Loucy (cell line): Measurements from ENCODE around the gene CABP5.

ENCODE experiments used
- H2AFZ ChIP-seq: fragments of 200-600 bp; sonication (generic); 2 replicates; pipeline ENCODE4 v1.6.0; 2016; ENCODE audit warnings: antibody characterized with exemption, mild to moderate bottlenecking, low read length, moderate library complexity
- H3F3A ChIP-seq: fragments of 200-600 bp; 2 replicates; pipeline ENCODE4 v1.6.0; 2016; ENCODE audit warnings: antibody characterized with exemption, low read depth, mild to moderate bottlenecking
- H3K27me3 ChIP-seq: fragments of 200-600 bp; sonication (generic); 2 replicates; pipeline ENCODE4 v1.6.1; 2014; ENCODE audit warnings: low read length, mild to moderate bottlenecking; ENCODE audit not compliant: insufficient read depth, poor library complexity, severe bottlenecking
- H3K36me3 ChIP-seq: fragments of 200-600 bp; sonication (generic); 2 replicates; pipeline ENCODE4 v1.6.1; 2016; ENCODE audit warnings: low read length; ENCODE audit not compliant: insufficient read depth
- H3K4me1 ChIP-seq: fragments of 200-600 bp; sonication (generic); 2 replicates; pipeline ENCODE4 v1.5.1; 2014; ENCODE audit warnings: low read length, mild to moderate bottlenecking; ENCODE audit not compliant: insufficient read depth, poor library complexity, severe bottlenecking
- H3K4me2 ChIP-seq: fragments of 200-600 bp; sonication (generic); 2 replicates; pipeline ENCODE4 v1.6.0; 2014; ENCODE audit warnings: antibody characterized with exemption, low read length, low read depth, mild to moderate bottlenecking; ENCODE audit not compliant: poor library complexity, severe bottlenecking
- H3K4me3 ChIP-seq: fragments of 200-600 bp; sonication (generic); 2 replicates; pipeline ENCODE4 v1.5.1; 2014; ENCODE audit warnings: low read length, mild to moderate bottlenecking, mixed read lengths; ENCODE audit not compliant: poor library complexity, severe bottlenecking
- H3K79me2 ChIP-seq: fragments of 200-600 bp; sonication (generic); 2 replicates; pipeline ENCODE4 v1.6.1; 2014; ENCODE audit warnings: low read length; ENCODE audit not compliant: insufficient read depth
- H3K9ac ChIP-seq: fragments of 200-600 bp; sonication (generic); 2 replicates; pipeline ENCODE4 v1.6.0; 2014; ENCODE audit warnings: mild to moderate bottlenecking, low read depth, low read length, moderate library complexity; ENCODE audit not compliant: poor library complexity, severe bottlenecking
- H3K9me2 ChIP-seq: fragments of 200-600 bp; sonication (generic); replicated peaks from 2 replicates; pipeline ENCODE4 v1.6.1; 2016; ENCODE audit warnings: low read depth, low read length, mixed read lengths
- H3K9me3 ChIP-seq: fragments of 200-600 bp; sonication (generic); 2 replicates; pipeline ENCODE4 v1.6.1; 2014; ENCODE audit warnings: mild to moderate bottlenecking, antibody characterized with exemption, low read length, low read depth; ENCODE audit not compliant: insufficient read depth
- H4K20me1 ChIP-seq: fragments of 200-600 bp; sonication (generic); 2 replicates; pipeline ENCODE4 v1.6.0; 2014; ENCODE audit warnings: antibody characterized with exemption, low read length, mild to moderate bottlenecking; ENCODE audit not compliant: insufficient read depth, poor library complexity, severe bottlenecking
- EZH2phosphoT487 ChIP-seq: fragments of 200-600 bp; IDR thresholded peaks from 2 replicates; pipeline ENCODE4 v1.6.1; 2018; ENCODE audit warnings: antibody characterized with exemption, mild to moderate bottlenecking, moderate library complexity, borderline replicate concordance
- TF ChIP-seq, protein P1 (sequence below): fragments of 200-600 bp; sonication (generic); conservative IDR thresholded peaks from 2 replicates; pipeline ENCODE4 v1.5.1; 2014; ENCODE audit warnings: mild to moderate bottlenecking, antibody characterized with exemption, low read length

Gene CABP5

DNA sequence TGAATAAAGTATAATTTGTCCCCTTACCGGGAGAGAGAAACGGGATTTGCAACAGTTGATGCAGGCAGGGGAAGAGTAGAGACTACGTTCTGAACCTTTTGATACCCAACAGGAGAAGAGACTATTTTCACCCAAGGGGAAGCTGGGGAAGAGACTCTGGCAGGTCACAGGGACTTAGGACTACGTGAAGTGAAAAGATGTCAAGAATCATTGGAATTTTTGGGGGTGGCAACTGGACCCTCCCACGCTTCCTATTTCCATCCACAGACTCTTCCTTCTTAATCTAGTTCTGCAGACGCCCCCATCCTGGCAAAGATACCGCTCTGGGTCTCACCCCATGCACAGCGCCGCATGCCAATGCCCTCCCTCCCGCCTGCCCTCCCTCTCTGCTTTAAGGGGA is 13.8 kb downstream of the CABP5 start:
- Histone ChIP-seq H3K79me2 (no peaks in the 10 kb centered on the region), H3F3A (no peaks in the 10 kb centered on the region), H3K4me1 (no peaks in the 10 kb centered on the region), H3K4me2 (no peak overlapping the region), H4K20me1 (no peaks in the 10 kb centered on the region), H3K4me3 (no peak overlapping the region), H3K27me3 (no peaks in the 10 kb centered on the region), H3K9me2 (no peaks in the 10 kb centered on the region), H2AFZ (no peak overlapping the region), H3K9ac (no peak overlapping the region), H3K36me3 (no peaks in the 10 kb centered on the region), H3K9me3 (no peaks in the 10 kb centered on the region)
- TF ChIP-seq, protein P1, sequence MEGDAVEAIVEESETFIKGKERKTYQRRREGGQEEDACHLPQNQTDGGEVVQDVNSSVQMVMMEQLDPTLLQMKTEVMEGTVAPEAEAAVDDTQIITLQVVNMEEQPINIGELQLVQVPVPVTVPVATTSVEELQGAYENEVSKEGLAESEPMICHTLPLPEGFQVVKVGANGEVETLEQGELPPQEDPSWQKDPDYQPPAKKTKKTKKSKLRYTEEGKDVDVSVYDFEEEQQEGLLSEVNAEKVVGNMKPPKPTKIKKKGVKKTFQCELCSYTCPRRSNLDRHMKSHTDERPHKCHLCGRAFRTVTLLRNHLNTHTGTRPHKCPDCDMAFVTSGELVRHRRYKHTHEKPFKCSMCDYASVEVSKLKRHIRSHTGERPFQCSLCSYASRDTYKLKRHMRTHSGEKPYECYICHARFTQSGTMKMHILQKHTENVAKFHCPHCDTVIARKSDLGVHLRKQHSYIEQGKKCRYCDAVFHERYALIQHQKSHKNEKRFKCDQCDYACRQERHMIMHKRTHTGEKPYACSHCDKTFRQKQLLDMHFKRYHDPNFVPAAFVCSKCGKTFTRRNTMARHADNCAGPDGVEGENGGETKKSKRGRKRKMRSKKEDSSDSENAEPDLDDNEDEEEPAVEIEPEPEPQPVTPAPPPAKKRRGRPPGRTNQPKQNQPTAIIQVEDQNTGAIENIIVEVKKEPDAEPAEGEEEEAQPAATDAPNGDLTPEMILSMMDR = no peak
- no peak for TF ChIP-seq EZH2phosphoT487

DNA sequence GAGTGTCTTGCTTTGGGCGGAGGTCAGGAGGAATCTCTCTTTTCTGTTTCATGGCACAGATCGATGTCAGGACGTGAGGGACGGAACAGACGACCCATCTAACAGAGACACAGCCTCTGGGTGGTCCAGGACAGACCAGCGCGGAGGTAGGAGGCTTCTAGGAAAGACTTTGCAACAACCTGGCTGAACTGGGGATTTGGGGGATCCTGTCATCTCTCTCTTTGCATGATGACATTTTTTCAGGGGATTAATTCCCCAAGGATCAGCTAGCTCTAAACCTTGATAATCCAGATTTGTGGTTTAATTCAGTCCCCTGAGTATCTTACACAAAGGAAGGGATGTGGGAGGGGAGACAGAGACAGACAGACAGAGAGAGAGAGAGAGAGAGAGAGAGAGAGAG is 14.4 kb downstream of the CABP5 start:
- Histone ChIP-seq H2AFZ (no peak overlapping the region), H3K4me1 (no peaks in the 10 kb centered on the region), H3K9ac (no peak overlapping the region), H3K79me2 (no peaks in the 10 kb centered on the region), H3K4me2 (no peak overlapping the region), H3F3A (no peaks in the 10 kb centered on the region), H3K9me3 (no peaks in the 10 kb centered on the region), H3K36me3 (no peaks in the 10 kb centered on the region), H3K27me3 (no peaks in the 10 kb centered on the region), H4K20me1 (no peaks in the 10 kb centered on the region), H3K9me2 (no peaks in the 10 kb centered on the region), H3K4me3 (no peak overlapping the region)
- no peak for TF ChIP-seq EZH2phosphoT487
- TF ChIP-seq, protein P1 = no peak

DNA sequence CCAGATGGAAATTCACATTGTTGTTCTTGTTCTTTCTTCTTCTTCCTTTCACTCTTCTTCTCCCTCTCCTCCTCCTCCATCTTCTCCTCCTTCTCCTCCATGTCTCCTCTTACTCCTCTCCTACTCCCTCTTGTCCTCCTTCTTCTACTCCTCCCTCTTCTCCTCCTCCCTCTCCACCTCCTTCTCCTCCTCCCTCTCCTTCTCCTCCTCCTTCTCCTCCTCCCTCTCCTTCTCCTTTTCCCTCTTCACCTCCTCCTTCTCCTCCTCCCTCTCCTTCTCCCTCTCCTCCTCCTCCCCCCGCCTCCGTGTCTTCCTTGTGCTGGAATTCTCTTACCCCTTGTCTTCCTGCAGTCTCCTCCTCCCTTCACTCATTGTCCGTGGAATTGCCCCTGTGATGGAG is 18.4 kb downstream of the CABP5 start:
- Histone ChIP-seq H3F3A (no peaks in the 10 kb centered on the region), H4K20me1 (no peaks in the 10 kb centered on the region), H2AFZ (no peak overlapping the region), H3K27me3 (no peaks in the 10 kb centered on the region), H3K9me3 (no peaks in the 10 kb centered on the region), H3K36me3 (no peaks in the 10 kb centered on the region), H3K4me2 (no peak overlapping the region), H3K4me3 (no peak overlapping the region), H3K9me2 (no peaks in the 10 kb centered on the region), H3K4me1 (no peaks in the 10 kb centered on the region), H3K79me2 (no peaks in the 10 kb centered on the region), H3K9ac (no peak overlapping the region)
- TF ChIP-seq EZH2phosphoT487 = no peak
- TF ChIP-seq, protein P1 = no peak
